IMR-90 (cell line): ENCODE measurements around the gene DCUN1D2. TPM values are rescaled to one million over a fixed set of nuclear protein-coding genes. Genes with fewer than 3 reads are reported as not detected.

Experiments
- ATAC-seq: fragments of 200-7000 bp; cut with Tn5 transposase; 2 replicates; pipeline ENCODE4 v1.9.1; 2020; ENCODE audit warnings: low read depth, mild to moderate bottlenecking, moderate library complexity
- BruUV-seq: library from RNA; stranded (reverse); fragments of 400-500 nt; replicated peaks from 2 replicates; lab custom pipeline; 2021; lab: Mats Ljungman, UMichigan
- CTCF ChIA-PET: fragments of 300-600 bp; formaldehyde crosslinking; extraction: SDS; loops from one replicate; lab custom pipeline; 2021; ENCODE audit warnings: antibody characterized with exemption; lab: Yijun Ruan, JAX
- POLR2A ChIA-PET: fragments of 300-600 bp; sonication (Branson Sonifier 250); formaldehyde crosslinking; loops from one replicate; lab custom pipeline; 2022; ENCODE audit warnings: antibody characterized with exemption; ENCODE audit not compliant: unreplicated experiment; lab: Charles Lee
- DNase-seq: peaks from one replicate; pipeline ENCODE4 v3.0.0; 2013
- H2AFZ ChIP-seq: replicated peaks from 2 replicates; pipeline ENCODE3; 2013; ENCODE audit warnings: low read length, mild to moderate bottlenecking; ENCODE audit not compliant: poor library complexity
- H2AK5ac ChIP-seq: 2 replicates; pipeline ENCODE4 v1.6.1; 2013; ENCODE audit warnings: low read depth, low read length, inconsistent platforms
- H2AK9ac ChIP-seq: replicated peaks from 2 replicates; pipeline ENCODE3; 2013; ENCODE audit warnings: mild to moderate bottlenecking, low read depth, low read length, moderate library complexity; ENCODE audit not compliant: poor library complexity
- H2BK120ac ChIP-seq: 2 replicates; pipeline ENCODE4 v1.6.1; 2013; ENCODE audit warnings: low read depth, low read length, inconsistent platforms
- H2BK15ac ChIP-seq: 3 replicates; pipeline ENCODE4 v1.6.1; 2013; ENCODE audit warnings: low read depth, low read length, inconsistent platforms
- H2BK20ac ChIP-seq: 2 replicates; pipeline ENCODE4 v1.6.1; 2013; ENCODE audit warnings: low read depth, mild to moderate bottlenecking, inconsistent platforms, low read length, moderate library complexity
- H2BK5ac ChIP-seq: 2 replicates; pipeline ENCODE4 v1.6.1; 2013; ENCODE audit warnings: mild to moderate bottlenecking, low read depth, low read length, inconsistent platforms; ENCODE audit not compliant: poor library complexity, severe bottlenecking
- H3K14ac ChIP-seq: replicated peaks from 2 replicates; pipeline ENCODE4 v1.6.1; 2013; ENCODE audit warnings: low read depth, low read length, inconsistent platforms
- H3K18ac ChIP-seq: 2 replicates; pipeline ENCODE4 v1.6.1; 2013; ENCODE audit warnings: low read depth, low read length, control low read depth
- H3K23ac ChIP-seq: 2 replicates; pipeline ENCODE4 v1.6.1; 2013; ENCODE audit warnings: low read depth, low read length, inconsistent platforms
- H3K27ac ChIP-seq: 2 replicates; pipeline ENCODE4 v1.5.1; 2013; ENCODE audit warnings: mild to moderate bottlenecking, control low read depth, low read length; ENCODE audit not compliant: insufficient read depth
- H3K27me3 ChIP-seq: 2 replicates; pipeline ENCODE4 v1.6.1; 2013; ENCODE audit warnings: low read length; ENCODE audit not compliant: control insufficient read depth, insufficient read depth
- H3K36me3 ChIP-seq: 2 replicates; pipeline ENCODE4 v1.6.1; 2013; ENCODE audit warnings: low read length, mixed read lengths; ENCODE audit not compliant: control insufficient read depth, insufficient read depth
- H3K4ac ChIP-seq: 2 replicates; pipeline ENCODE4 v1.6.1; 2013; ENCODE audit warnings: low read depth, low read length, inconsistent platforms
- H3K4me1 ChIP-seq: 2 replicates; pipeline ENCODE4 v1.6.1; 2013; ENCODE audit warnings: low read length, mixed read lengths; ENCODE audit not compliant: control insufficient read depth, insufficient read depth
- H3K4me2 ChIP-seq: 2 replicates; pipeline ENCODE4 v1.6.1; 2013; ENCODE audit warnings: low read depth, mild to moderate bottlenecking, control low read depth, low read length, moderate library complexity
- H3K4me3 ChIP-seq: 2 replicates; pipeline ENCODE4 v1.5.1; 2013; ENCODE audit warnings: low read depth, mild to moderate bottlenecking, control low read depth, low read length, moderate library complexity; ENCODE audit not compliant: insufficient read depth
- H3K56ac ChIP-seq: 2 replicates; pipeline ENCODE4 v1.6.1; 2013; ENCODE audit warnings: low read length, inconsistent platforms; ENCODE audit not compliant: insufficient read depth; ENCODE audit errors: extremely low read depth
- H3K79me1 ChIP-seq, 2 experiments: 2 replicates each; pipeline ENCODE4 v1.6.1; 2013; ENCODE audit warnings: low read length in 2 of 2, inconsistent platforms in 1 of 2, low read depth in 1 of 2
- H3K9ac ChIP-seq: 2 replicates; pipeline ENCODE4 v1.6.1; 2013; ENCODE audit warnings: low read depth, low read length, control low read depth
- H3K9me1 ChIP-seq: 2 replicates; pipeline ENCODE4 v1.6.1; 2013; ENCODE audit warnings: low read length, inconsistent platforms; ENCODE audit not compliant: insufficient read depth
- H3K9me3 ChIP-seq: 2 replicates; pipeline ENCODE4 v1.6.1; 2013; ENCODE audit warnings: low read length; ENCODE audit not compliant: control insufficient read depth, insufficient read depth
- H4K20me1 ChIP-seq: 2 replicates; pipeline ENCODE4 v1.6.1; 2013; ENCODE audit warnings: low read length, inconsistent platforms; ENCODE audit not compliant: insufficient read depth
- H4K5ac ChIP-seq: 2 replicates; pipeline ENCODE4 v1.6.1; 2013; ENCODE audit warnings: mild to moderate bottlenecking, low read depth, low read length, control low read depth
- H4K8ac ChIP-seq, 2 experiments: 2 replicates each; pipeline ENCODE4 v1.6.1; 2013; ENCODE audit warnings: low read depth in 2 of 2, low read length in 2 of 2, control low read depth in 1 of 2, inconsistent platforms in 1 of 2
- H4K91ac ChIP-seq: 2 replicates; pipeline ENCODE4 v1.6.1; 2013; ENCODE audit warnings: low read depth, low read length, inconsistent platforms; ENCODE audit not compliant: insufficient read depth
- CEBPB ChIP-seq: IDR thresholded peaks from 2 replicates; pipeline ENCODE4 v1.6.1; 2012; ENCODE audit warnings: low read depth, low read length, improper control_type of control experiment
- MAFK ChIP-seq: IDR thresholded peaks from 2 replicates; pipeline ENCODE4 v1.6.1; 2012; ENCODE audit warnings: low read depth, low read length, improper control_type of control experiment
- MAZ ChIP-seq: IDR thresholded peaks from 2 replicates; pipeline ENCODE4 v1.6.1; 2012; ENCODE audit warnings: low read depth, mild to moderate bottlenecking, low read length, improper control_type of control experiment, moderate library complexity, borderline replicate concordance
- MXI1 ChIP-seq: IDR thresholded peaks from 2 replicates; pipeline ENCODE4 v1.6.1; 2012; ENCODE audit warnings: low read depth, mild to moderate bottlenecking, low read length, moderate library complexity, borderline replicate concordance
- NFE2L2 ChIP-seq: fragments of 150-350 bp; IDR thresholded peaks from 2 replicates; pipeline ENCODE4 v1.6.1; 2016; ENCODE audit warnings: low read depth, mild to moderate bottlenecking, low read length
- POLR2A ChIP-seq: IDR thresholded peaks from 2 replicates; pipeline ENCODE4 v1.6.1; 2012; ENCODE audit warnings: mild to moderate bottlenecking, low read depth, low read length
- RAD21 ChIP-seq: IDR thresholded peaks from 2 replicates; pipeline ENCODE4 v1.6.1; 2012; ENCODE audit warnings: low read length, improper control_type of control experiment
- RCOR1 ChIP-seq: IDR thresholded peaks from 2 replicates; pipeline ENCODE4 v1.6.1; 2012; ENCODE audit warnings: mild to moderate bottlenecking, low read length, improper control_type of control experiment; ENCODE audit not compliant: insufficient replicate concordance
- RFX5 ChIP-seq: IDR thresholded peaks from 2 replicates; pipeline ENCODE4 v1.8.0; 2012; ENCODE audit warnings: low read depth, mild to moderate bottlenecking, low read length, moderate library complexity
- SMC3 ChIP-seq: fragments of 150-350 bp; IDR thresholded peaks from 2 replicates; pipeline ENCODE4 v1.6.1; 2016; ENCODE audit warnings: low read depth, mild to moderate bottlenecking, antibody characterized with exemption, low read length, moderate library complexity
- WGBS, 2 experiments: methylation state at CpG; one replicate each; pipeline versions ENCODE4 v1.1.5 to v1.1.7; 2013; ENCODE audit warnings: missing lambda C conversion rate in 2 of 2; ENCODE audit not compliant: insufficient read length in 1 of 2; ENCODE audit errors: extremely low coverage in 2 of 2; 5-methylcytosine and 5-hydroxymethylcytosine counted together
- dilution Hi-C: fragments of 300-500 bp; cut with HindIII; formaldehyde crosslinking; loops from one replicate; pipeline ENCODE4 v1.14.3; 2018; ENCODE audit warnings: low sequenced_read_pairs; ENCODE audit not compliant: unreplicated experiment
- in situ Hi-C: fragments of 300-500 bp; cut with MboI; formaldehyde crosslinking; loops from 3 replicates; pipeline ENCODE4 v1.14.3; 2019; ENCODE audit warnings: low sequenced_read_pairs, inconsistent platforms, mixed read lengths
- intact Hi-C: fragments of 100-400 bp; cut with micrococcal nuclease; formaldehyde crosslinking; loops from 2 replicates; pipeline ENCODE4 v1.10.0; 2022
- polyA plus RNA-seq, 3 experiments: library from polyadenylated mRNA; depleted of rRNA; stranded (reverse); fragments of >200 nt; gene quantifications; 2 replicates each; pipeline ENCODE4 v1.2.3, GENCODE V29; 2012; ENCODE audit warnings: low replicate concordance in 1 of 3
- total RNA-seq: library from RNA; depleted of rRNA; stranded (reverse); fragments of >200 nt; gene quantifications from 2 replicates; pipeline ENCODE4 v1.2.3, GENCODE V29; 2012
- TF ChIP-seq, protein P1 (sequence below): fragments of 150-350 bp; IDR thresholded peaks from 2 replicates; pipeline ENCODE4 v1.6.1; 2016; ENCODE audit warnings: low read depth, mild to moderate bottlenecking, low read length, moderate library complexity, borderline replicate concordance
- TF ChIP-seq, protein P2 (sequence below): fragments of 150-350 bp; IDR thresholded peaks from 2 replicates; pipeline ENCODE4 v1.6.1; 2017; ENCODE audit warnings: mild to moderate bottlenecking, antibody characterized with exemption, low read length, low read depth

DCUN1D2 gene
- total and polyA plus RNA-seq, 2 of the 4 experiments (the other 2 are of a cell fraction) = 8.1 to 11.5 TPM

DNA sequence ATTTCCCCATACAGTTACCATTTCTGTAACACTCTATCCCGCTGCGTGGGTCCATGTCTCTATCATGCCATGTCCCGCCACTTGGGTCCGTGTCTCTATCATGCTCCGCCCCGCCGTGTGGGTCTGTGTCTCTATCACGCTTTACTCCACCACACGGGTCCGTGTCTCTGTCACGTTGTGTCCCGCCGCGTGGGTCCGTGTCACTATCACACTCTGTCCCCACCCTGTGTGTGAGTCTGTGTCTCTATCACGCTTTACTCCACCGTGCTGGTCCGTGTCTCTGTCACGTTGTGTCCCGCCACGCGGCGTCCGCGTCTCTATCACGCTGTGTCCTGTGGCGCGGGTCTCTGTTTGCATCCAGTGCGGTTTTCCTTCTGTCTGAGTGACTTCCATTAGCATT is 48.9 kb downstream of the DCUN1D2 start:
- H4K91ac ChIP-seq = no peak overlapping the region
- H3K56ac ChIP-seq = no peak overlapping the region
- in situ Hi-C loops (no loop called here), intact Hi-C loops (no loop called here), dilution Hi-C loops (no loop called here)
- ChIA-PET CTCF (no interaction called here), POLR2A (no interaction called here)
- no peaks in the 10 kb centered on the region for H4K20me1 ChIP-seq
- BruUV-seq = no TSS peak
- H4K5ac ChIP-seq = no peak overlapping the region
- H2BK20ac ChIP-seq = no peak overlapping the region
- peaks cover 3% of the 10 kb centered on the region for H3K9me1 ChIP-seq
- H2AK9ac ChIP-seq = no peak overlapping the region
- 97% methylated on average over 28 of the region's 29 CpGs; no CpG with 5 or more reads in 1 of the 2 experiments for WGBS, 2 experiments
- no peak for TF ChIP-seq CEBPB
- no peak for TF ChIP-seq RFX5
- no peak for TF ChIP-seq NFE2L2
- TF ChIP-seq, protein P1, sequence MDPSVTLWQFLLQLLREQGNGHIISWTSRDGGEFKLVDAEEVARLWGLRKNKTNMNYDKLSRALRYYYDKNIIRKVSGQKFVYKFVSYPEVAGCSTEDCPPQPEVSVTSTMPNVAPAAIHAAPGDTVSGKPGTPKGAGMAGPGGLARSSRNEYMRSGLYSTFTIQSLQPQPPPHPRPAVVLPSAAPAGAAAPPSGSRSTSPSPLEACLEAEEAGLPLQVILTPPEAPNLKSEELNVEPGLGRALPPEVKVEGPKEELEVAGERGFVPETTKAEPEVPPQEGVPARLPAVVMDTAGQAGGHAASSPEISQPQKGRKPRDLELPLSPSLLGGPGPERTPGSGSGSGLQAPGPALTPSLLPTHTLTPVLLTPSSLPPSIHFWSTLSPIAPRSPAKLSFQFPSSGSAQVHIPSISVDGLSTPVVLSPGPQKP = no peak
- no peak for TF ChIP-seq RCOR1
- TF ChIP-seq MAZ = no peak
- TF ChIP-seq MXI1 = no peak
- TF ChIP-seq POLR2A = no peak
- no peak for TF ChIP-seq MAFK
- no peak for TF ChIP-seq SMC3
- TF ChIP-seq RAD21 = no peak
- TF ChIP-seq, protein P2, sequence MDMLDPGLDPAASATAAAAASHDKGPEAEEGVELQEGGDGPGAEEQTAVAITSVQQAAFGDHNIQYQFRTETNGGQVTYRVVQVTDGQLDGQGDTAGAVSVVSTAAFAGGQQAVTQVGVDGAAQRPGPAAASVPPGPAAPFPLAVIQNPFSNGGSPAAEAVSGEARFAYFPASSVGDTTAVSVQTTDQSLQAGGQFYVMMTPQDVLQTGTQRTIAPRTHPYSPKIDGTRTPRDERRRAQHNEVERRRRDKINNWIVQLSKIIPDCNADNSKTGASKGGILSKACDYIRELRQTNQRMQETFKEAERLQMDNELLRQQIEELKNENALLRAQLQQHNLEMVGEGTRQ = no peak
- H2AK5ac ChIP-seq = no peak overlapping the region
- ATAC-seq (no peak), DNase-seq (no peak)
- no peak overlapping the region for H3K18ac ChIP-seq
- H3K9me3 ChIP-seq = no peaks in the 10 kb centered on the region
- no peak overlapping the region for H4K8ac ChIP-seq
- H3K79me1 ChIP-seq = no peaks in the 10 kb centered on the region
- no peaks in the 10 kb centered on the region for H3K27me3 ChIP-seq
- no peak overlapping the region for H3K14ac ChIP-seq
- no peak overlapping the region for H2BK5ac ChIP-seq
- H3K23ac ChIP-seq = no peak overlapping the region
- no peak overlapping the region for H3K9ac ChIP-seq
- no peak overlapping the region for H3K4me2 ChIP-seq
- H3K4me3 ChIP-seq = no peak overlapping the region
- H3K4me1 ChIP-seq = peaks cover 2% of the 10 kb centered on the region; the same call in 1 of the 2 replicates
- H3K4ac ChIP-seq = no peak overlapping the region
- H2BK15ac ChIP-seq = no peak overlapping the region
- H3K36me3 ChIP-seq = peaks cover 5% of the 10 kb centered on the region; the same call in 1 of the 2 replicates
- no peak overlapping the region for H3K27ac ChIP-seq
- H2AFZ ChIP-seq = peak overlapping the region; percentile 61
- no peak overlapping the region for H2BK120ac ChIP-seq
